Smooth muscle cell (in vitro differentiated cells): Measurements from ENCODE around the gene SP140L. TPM values are rescaled to one million over a fixed set of nuclear protein-coding genes. Genes with fewer than 3 reads are reported as not detected.

ENCODE experiments used
- DNase-seq: peaks from one replicate; lab custom pipeline; 2025; ENCODE audit not compliant: unreplicated experiment; lab: John Stamatoyannopoulos, UW
- H2AFZ ChIP-seq: fragments of 200-600 bp; sonication (generic); 2 replicates; pipeline ENCODE4 v1.6.0; 2016; ENCODE audit warnings: antibody characterized with exemption, low read depth, mild to moderate bottlenecking
- H3F3A ChIP-seq: fragments of 200-600 bp; sonication (generic); 2 replicates; pipeline ENCODE4 v1.6.0; 2017; ENCODE audit warnings: antibody characterized with exemption, low read depth
- H3K27ac ChIP-seq: fragments of 200-600 bp; sonication (generic); 2 replicates; pipeline ENCODE4 v1.5.1; 2016; ENCODE audit warnings: low read depth, mild to moderate bottlenecking
- H3K27me3 ChIP-seq: fragments of 200-600 bp; sonication (generic); 2 replicates; pipeline ENCODE4 v1.6.1; 2016; ENCODE audit warnings: low read depth, mild to moderate bottlenecking
- H3K36me3 ChIP-seq: fragments of 200-600 bp; sonication (generic); 2 replicates; pipeline ENCODE4 v1.5.1; 2016; ENCODE audit warnings: low read depth
- H3K4me1 ChIP-seq: fragments of 200-600 bp; sonication (generic); 2 replicates; pipeline ENCODE4 v1.5.1; 2016; ENCODE audit warnings: low read depth
- H3K4me2 ChIP-seq: fragments of 200-600 bp; sonication (generic); 2 replicates; pipeline ENCODE4 v1.6.0; 2016; ENCODE audit warnings: mild to moderate bottlenecking
- H3K4me3 ChIP-seq: fragments of 200-600 bp; sonication (generic); 2 replicates; pipeline ENCODE4 v1.5.1; 2016; ENCODE audit warnings: mild to moderate bottlenecking
- H3K79me2 ChIP-seq: fragments of 200-600 bp; sonication (generic); 2 replicates; pipeline ENCODE4 v1.6.0; 2016; ENCODE audit warnings: low read depth, mild to moderate bottlenecking
- H3K9ac ChIP-seq: fragments of 200-600 bp; sonication (generic); 2 replicates; pipeline ENCODE4 v1.6.0; 2016; ENCODE audit warnings: low read depth
- H3K9me3 ChIP-seq: fragments of 200-600 bp; sonication (generic); replicated peaks from 2 replicates; pipeline ENCODE4 v1.5.1; 2016; ENCODE audit warnings: low read depth
- H4K20me1 ChIP-seq: fragments of 200-600 bp; sonication (generic); 2 replicates; pipeline ENCODE4 v1.6.0; 2016; ENCODE audit warnings: low read depth
- CTCF ChIP-seq: fragments of 200-600 bp; sonication (generic); IDR thresholded peaks from 2 replicates; pipeline ENCODE4 v1.5.1; 2017; ENCODE audit warnings: borderline replicate concordance, mild to moderate bottlenecking, antibody characterized with exemption; ENCODE audit not compliant: insufficient read depth, poor library complexity, severe bottlenecking
- WGBS: methylation state at CpG from one replicate; pipeline ENCODE4 v1.1.7; 2016; ENCODE audit warnings: low lambda C conversion rate; 5-methylcytosine and 5-hydroxymethylcytosine counted together
- polyA plus RNA-seq: library from polyadenylated mRNA; unstranded; fragments of >200 nt; fragmentation: Nextera tagmentation; extraction: Ambion mirVana; gene quantifications from 2 replicates; pipeline ENCODE4 v1.2.1, GENCODE V29; 2016
- total RNA-seq: library from RNA; depleted of rRNA; stranded (reverse); fragments of >200 nt; gene quantifications from 2 replicates; pipeline ENCODE4 v1.2.3, GENCODE V29; 2014

Gene SP140L
- total and polyA plus RNA-seq, 2 experiments from 2014 or later: 0.90 to 1.6 TPM

DNA sequence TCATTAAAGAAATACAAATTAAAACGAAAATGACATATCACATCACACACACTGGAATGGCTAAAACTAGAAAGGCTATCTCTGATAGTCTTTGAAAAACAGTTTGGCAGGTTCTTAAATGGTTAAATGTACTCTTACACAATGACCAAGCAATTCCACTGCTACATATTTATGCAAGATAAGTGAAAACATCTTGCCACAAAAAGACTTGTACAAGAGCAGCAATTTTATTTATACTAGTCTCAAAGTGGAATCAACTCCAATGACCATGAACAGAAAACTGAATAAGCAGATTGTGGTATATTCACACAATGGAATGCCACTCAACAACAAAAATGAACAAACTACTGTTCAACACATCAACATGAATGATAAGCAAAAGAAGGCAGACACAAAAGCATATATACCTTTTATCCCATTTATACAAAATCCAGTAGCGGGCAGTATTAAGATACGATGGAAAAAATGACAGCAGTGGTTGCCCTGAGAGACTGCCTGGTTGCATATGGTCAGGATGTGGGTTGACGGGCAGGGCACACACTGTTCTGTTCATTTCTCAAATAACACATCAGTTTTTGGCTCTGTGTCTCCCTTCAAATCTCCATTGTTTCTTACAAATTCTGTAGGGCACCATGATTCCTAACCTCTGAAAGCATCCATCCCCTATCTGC lies 114.4 kb downstream of the SP140L start:
- WGBS: 79% methylated on average over 4 of the region's 4 CpGs
- Histone ChIP-seq H3K27me3 (no peaks in the 10 kb centered on the region), H3K9ac (no peak overlapping the region), H3K4me2 (no peak overlapping the region), H4K20me1 (no peaks in the 10 kb centered on the region), H3K27ac (no peak overlapping the region), H2AFZ (no peak overlapping the region), H3K9me3 (no peaks in the 10 kb centered on the region), H3K79me2 (no peaks in the 10 kb centered on the region), H3K36me3 (no peaks in the 10 kb centered on the region), H3K4me1 (no peaks in the 10 kb centered on the region), H3K4me3 (no peak overlapping the region), H3F3A (no peaks in the 10 kb centered on the region)
- no peak for DNase-seq
- TF ChIP-seq CTCF: no peak

DNA sequence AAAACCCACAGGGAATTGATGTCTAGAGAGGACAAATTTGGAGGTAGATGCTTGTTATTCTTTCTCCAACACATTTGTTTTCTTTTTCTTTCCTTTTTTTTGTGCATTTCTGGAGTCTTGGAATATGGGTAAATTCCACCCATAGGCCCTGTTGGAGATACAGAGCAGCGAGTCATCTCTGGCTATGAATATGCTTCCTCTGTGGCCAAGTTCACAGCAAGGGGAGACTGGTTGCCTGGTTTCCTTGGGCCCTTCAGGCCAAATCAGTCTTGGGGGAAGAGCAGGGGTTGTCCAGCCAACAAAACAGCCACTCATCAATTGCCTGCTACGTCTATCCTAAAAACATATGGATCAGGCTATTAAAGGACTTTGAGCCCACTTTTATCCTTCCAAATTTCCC lies 116.5 kb downstream of the SP140L start:
- no peak for DNase-seq
- Histone ChIP-seq H2AFZ (no peak overlapping the region), H3K9ac (no peak overlapping the region), H3K4me1 (no peaks in the 10 kb centered on the region), H3K4me3 (no peak overlapping the region), H4K20me1 (no peaks in the 10 kb centered on the region), H3K79me2 (no peaks in the 10 kb centered on the region), H3K36me3 (no peaks in the 10 kb centered on the region), H3K27me3 (no peaks in the 10 kb centered on the region), H3K27ac (no peak overlapping the region), H3K9me3 (no peaks in the 10 kb centered on the region), H3F3A (no peaks in the 10 kb centered on the region), H3K4me2 (no peak overlapping the region)
- 90% methylated on average over 2 of the region's 2 CpGs for WGBS
- TF ChIP-seq CTCF: no peak

DNA sequence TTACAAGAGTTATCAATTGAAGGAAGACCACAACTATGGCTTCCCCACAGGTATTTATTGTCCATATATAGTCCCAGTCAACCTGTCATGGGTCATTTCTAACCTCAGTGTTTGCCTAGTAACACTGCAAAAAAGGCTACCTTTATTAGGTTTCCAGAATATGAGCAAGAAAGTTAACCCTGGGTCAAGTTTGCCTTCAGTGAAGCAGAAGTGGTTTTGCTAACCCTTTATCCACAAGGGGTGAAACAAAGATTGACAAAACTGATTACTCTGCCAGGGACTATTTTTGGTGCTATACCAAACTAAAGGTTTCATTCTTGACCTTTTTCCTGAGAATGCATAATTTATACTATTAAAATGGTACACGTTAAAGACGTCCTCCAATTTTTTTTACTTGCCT lies 117.8 kb downstream of the SP140L start:
- no peaks in the 10 kb centered on the region for H3F3A ChIP-seq
- H3K27ac ChIP-seq: no peak overlapping the region
- DNase-seq: no peak
- H3K4me1 ChIP-seq: no peaks in the 10 kb centered on the region
- H3K4me3 ChIP-seq: no peak overlapping the region
- no peaks in the 10 kb centered on the region for H3K79me2 ChIP-seq
- no peak for TF ChIP-seq CTCF
- no peaks in the 10 kb centered on the region for H3K9me3 ChIP-seq
- no peaks in the 10 kb centered on the region for H4K20me1 ChIP-seq
- no peak overlapping the region for H3K9ac ChIP-seq
- 91% methylated on average over 2 of the region's 2 CpGs for WGBS
- no peak overlapping the region for H3K4me2 ChIP-seq
- H2AFZ ChIP-seq: no peak overlapping the region
- H3K36me3 ChIP-seq: no peaks in the 10 kb centered on the region
- H3K27me3 ChIP-seq: no peaks in the 10 kb centered on the region

GRCh38 chr2:230447036-230447435 lies 120.0 kb downstream of the SP140L start:
- no peaks in the 10 kb centered on the region for H3K9me3 ChIP-seq
- H3K27ac ChIP-seq: no peak overlapping the region
- DNase-seq: no peak
- no peak overlapping the region for H3K4me2 ChIP-seq
- WGBS: 78% methylated on average over 7 of the region's 7 CpGs
- no peak for TF ChIP-seq CTCF
- H3K9ac ChIP-seq: no peak overlapping the region
- H3K27me3 ChIP-seq: no peaks in the 10 kb centered on the region
- no peaks in the 10 kb centered on the region for H3K4me1 ChIP-seq
- no peaks in the 10 kb centered on the region for H3F3A ChIP-seq
- no peak overlapping the region for H2AFZ ChIP-seq
- H3K79me2 ChIP-seq: no peaks in the 10 kb centered on the region
- H3K4me3 ChIP-seq: no peak overlapping the region
- no peaks in the 10 kb centered on the region for H4K20me1 ChIP-seq
- no peaks in the 10 kb centered on the region for H3K36me3 ChIP-seq
